ENCODE measurements around the gene SLC35E1.

Gene SLC35E1

DNA sequence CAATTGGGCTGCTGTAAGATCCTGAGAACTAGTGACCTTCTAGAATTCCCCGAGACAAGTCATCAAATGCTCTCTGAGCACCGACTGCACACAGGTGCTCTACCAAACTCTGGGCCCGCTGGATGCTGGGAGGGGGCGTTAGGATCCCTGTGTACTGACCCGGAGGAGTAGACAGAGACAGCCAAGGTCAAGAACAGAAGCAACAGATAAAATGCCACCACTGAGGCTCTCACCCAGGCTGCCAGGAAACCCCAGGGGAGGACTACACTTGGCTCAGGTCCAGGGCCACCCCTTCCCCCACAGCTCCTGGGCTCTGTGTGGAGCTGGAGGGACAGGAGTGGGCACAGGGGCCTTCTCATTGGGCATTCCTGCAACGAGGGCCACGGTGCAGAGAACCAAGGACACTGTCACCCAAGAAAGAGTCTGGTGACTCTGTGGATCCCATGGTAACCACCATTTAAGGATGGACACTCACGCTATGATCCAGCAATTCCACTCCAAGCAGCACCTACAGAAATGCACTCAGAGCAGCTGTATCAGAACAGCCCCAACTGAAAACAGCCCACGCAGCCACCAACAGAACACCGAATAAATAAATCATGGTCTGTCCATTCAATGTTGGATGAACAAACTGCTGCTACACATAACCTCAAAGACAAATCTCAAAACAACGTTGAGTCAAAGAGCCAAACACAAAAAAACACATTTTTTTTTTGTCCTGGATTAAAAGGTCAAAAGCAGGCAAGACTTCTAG lies 16.8 kb upstream of the SLC35E1 start:
- in situ Hi-C loops (cut with HindIII; ENCODE audit: low sequenced_read_pairs), result no loop called here
- H3K4me3 ChIP-seq (ENCODE audit: low read depth, low read length), result no peak overlapping the region
- DNase-seq (ENCODE audit: low read depth), result no peak

DNA sequence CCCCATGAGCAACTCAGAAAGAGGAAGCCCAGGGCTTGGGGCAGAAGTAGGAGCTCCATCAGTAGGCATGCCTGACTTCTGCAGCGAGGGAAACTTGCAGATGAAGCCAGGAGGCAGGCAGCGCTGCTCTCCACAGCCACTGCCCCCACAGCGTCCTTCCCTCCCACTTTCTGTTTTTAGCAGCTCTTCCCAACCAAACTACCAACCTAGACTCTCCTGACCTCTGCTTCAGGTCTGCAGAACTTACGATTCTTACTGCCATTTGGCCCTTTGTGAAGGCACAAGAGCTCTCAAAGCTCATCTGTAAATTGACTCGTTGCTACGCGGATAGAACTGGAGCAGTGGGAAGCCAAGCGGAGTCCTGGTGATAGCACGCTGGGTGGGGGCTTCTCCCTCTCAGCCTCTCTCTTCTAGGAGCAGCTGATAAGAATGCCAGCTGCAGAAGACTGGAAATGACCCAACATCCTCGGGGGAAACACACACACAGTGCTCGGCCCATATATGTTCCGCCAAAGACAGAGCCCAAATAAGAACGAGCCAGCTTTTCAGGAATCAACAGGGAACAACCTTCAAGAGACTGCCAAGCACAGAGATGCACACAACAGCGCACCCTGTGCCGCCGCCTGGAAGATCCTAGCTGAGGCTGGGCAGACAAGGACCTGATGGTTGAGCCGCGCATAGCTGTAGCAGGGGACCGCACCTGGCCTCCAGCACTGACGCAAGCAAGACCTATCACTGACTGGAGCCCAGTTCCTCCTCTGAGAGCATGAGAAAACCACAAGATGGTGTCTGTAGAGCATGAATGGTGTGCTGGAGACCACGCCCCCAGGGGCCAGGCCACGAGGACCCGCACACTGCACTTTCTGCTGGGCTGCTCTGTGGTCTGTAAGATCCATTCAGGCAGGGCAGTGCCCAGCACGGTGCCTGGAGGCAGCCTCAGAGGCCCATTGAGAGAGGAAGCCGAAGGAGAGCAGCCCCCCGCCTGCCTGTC lies 15.9 kb upstream of the SLC35E1 start:
- no peak for DNase-seq (ENCODE audit: low read depth)
- H3K4me3 ChIP-seq (ENCODE audit: low read depth, low read length), result no peak overlapping the region

More for the DNA sequence above, 16.8 kb upstream of the SLC35E1 start:
- TF ChIP-seq, protein P1, sequence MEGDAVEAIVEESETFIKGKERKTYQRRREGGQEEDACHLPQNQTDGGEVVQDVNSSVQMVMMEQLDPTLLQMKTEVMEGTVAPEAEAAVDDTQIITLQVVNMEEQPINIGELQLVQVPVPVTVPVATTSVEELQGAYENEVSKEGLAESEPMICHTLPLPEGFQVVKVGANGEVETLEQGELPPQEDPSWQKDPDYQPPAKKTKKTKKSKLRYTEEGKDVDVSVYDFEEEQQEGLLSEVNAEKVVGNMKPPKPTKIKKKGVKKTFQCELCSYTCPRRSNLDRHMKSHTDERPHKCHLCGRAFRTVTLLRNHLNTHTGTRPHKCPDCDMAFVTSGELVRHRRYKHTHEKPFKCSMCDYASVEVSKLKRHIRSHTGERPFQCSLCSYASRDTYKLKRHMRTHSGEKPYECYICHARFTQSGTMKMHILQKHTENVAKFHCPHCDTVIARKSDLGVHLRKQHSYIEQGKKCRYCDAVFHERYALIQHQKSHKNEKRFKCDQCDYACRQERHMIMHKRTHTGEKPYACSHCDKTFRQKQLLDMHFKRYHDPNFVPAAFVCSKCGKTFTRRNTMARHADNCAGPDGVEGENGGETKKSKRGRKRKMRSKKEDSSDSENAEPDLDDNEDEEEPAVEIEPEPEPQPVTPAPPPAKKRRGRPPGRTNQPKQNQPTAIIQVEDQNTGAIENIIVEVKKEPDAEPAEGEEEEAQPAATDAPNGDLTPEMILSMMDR (IDR thresholded peaks at IDR 0.05; ENCODE audit: low read depth, low read length, missing control alignments), result no peak

DNA sequence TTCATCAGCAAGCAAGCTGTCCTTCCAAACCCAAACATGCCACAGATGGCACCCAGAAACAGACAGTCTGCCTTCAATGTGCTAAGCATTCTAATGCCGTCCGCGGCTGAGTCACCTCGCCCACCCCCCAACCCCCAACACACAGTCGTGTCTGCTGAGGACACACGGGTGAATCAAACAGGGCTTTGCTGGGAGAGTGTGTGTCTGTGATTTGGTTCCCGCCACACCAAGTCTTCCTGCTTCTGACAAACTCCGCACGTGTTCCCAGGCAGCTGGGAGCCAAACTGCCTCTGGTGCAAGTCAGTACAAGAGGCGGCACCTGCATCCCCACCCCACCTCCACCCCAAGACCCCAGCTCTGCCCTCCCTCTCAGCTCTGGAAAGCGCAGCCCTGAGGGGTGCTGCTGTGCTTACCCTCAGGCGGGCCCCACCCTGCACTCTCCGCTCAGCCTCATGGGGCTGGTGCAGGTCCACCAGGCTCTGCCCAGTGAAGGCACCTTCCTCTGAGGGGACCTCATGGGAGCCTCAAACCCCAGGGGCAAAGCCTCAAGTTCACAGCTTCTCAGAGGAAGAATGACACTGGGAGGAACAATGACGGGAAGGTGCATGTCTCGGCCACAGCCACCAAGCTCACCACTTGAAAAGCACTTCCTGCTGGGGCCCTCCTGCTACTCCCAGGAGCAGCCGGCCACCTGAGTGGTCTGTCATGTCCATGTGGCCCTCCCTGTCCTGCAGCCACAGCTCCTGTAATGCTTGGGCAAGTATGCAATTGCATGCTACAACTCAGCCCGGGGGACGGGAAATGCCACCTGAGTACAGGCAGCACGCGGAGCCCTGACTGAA lies 15.0 kb upstream of the SLC35E1 start:
- DNase-seq (ENCODE audit: low read depth), result no peak
- no peak overlapping the region for H3K4me3 ChIP-seq (ENCODE audit: low read depth, low read length)
- in situ Hi-C loops (cut with HindIII; ENCODE audit: low sequenced_read_pairs), result no loop called here
- TF ChIP-seq, protein P1 (IDR thresholded peaks at IDR 0.05; ENCODE audit: low read depth, low read length, missing control alignments), result no peak

More for the DNA sequence above, 15.9 kb upstream of the SLC35E1 start:
- TF ChIP-seq, protein P1 (IDR thresholded peaks at IDR 0.05; ENCODE audit: low read depth, low read length, missing control alignments), result no peak
- in situ Hi-C loops (cut with HindIII; ENCODE audit: low sequenced_read_pairs), result no loop called here

DNA sequence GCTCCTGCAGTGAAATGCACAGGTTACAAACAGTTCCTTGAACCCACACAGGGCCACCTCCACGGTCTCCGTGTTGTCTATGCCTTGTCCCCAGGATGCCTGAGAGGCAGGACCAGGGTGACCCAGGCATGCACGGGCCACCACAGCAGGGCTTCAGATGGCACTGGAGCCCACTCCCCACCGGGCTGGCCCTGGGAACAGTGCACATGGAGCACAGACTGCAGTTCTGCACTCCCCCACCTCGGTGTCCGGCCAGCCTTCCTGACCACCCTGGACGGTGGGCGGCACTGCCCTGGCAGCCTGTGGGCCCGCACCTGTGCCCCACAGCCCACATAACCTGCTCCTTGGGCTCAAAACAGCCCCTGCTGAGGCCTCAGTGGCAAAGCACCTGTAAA lies 14.3 kb upstream of the SLC35E1 start:
- in situ Hi-C loops (cut with HindIII; ENCODE audit: low sequenced_read_pairs), result no loop called here
- TF ChIP-seq, protein P1 (IDR thresholded peaks at IDR 0.05; ENCODE audit: low read depth, low read length, missing control alignments), result no peak
- no peak overlapping the region for H3K4me3 ChIP-seq (ENCODE audit: low read depth, low read length)
- no peak for DNase-seq (ENCODE audit: low read depth)

DNA sequence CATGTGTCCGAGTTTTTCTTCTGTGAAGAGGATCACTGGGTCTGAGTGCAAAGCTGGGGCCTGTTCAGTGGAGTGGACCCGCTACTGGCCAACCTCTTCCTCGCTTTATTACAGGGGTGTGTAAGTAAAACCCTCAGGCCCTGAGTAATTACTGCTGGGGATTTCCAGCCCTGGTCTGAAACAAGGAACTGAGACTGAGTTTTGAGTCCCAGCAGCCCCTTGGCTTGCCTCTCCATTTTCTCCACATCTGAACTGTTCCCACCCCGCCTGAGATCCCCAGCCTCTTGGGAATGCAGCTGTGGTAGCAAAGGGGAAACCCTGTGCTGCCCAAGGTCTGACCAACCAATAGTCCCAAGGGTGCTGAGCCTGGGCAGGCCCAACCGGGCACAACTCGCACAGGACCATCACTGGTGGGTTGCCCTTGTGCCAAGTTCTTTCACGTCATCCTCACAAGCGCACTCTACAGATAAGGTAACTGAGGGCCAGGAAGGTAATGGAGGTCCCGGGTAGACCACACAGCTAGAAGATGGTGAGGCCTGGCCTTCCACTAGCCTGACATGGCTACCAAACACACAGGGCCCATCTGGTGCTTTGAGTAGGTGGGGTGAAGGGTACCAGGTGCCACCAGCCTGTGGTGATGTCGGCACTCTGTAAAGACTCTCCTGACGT lies 13.7 kb upstream of the SLC35E1 start:
- in situ Hi-C loops (cut with HindIII; ENCODE audit: low sequenced_read_pairs), result no loop called here
- TF ChIP-seq, protein P1 (IDR thresholded peaks at IDR 0.05; ENCODE audit: low read depth, low read length, missing control alignments), result no peak
- no peak overlapping the region for H3K4me3 ChIP-seq (ENCODE audit: low read depth, low read length)
- no peak for DNase-seq (ENCODE audit: low read depth)
